ENCODE results near the gene STMN1.
A peak's percentile ranks its signal among the peaks of the same experiment; 100 is the strongest.

The STMN1 gene

GRCh38 chr1:25897754-25898153, 8.5 kb downstream of the STMN1 start:
- peaks cover 89% of the 10 kb centered on the region for H3K36me3 ChIP-seq
- peaks cover 31% of the 10 kb centered on the region for H3K4me1 ChIP-seq
- H4K20me1 ChIP-seq: peaks cover 73% of the 10 kb centered on the region
- TF ChIP-seq Cebpa-rat (IDR thresholded peaks at IDR 0.05): no peak
- no peak overlapping the region for H3K27ac ChIP-seq
- no peaks in the 10 kb centered on the region for H3K9me3 ChIP-seq
- no peak overlapping the region for H3K4me2 ChIP-seq
- H3K27me3 ChIP-seq: no peaks in the 10 kb centered on the region
- H3K9ac ChIP-seq: no peak overlapping the region; the same call in 1 of the 2 replicates
- H3K4me3 ChIP-seq: no peak overlapping the region

GRCh38 chr1:25896266-25896665, 10.0 kb downstream of the STMN1 start:
- Histone ChIP-seq H3K4me1 (peaks cover 19% of the 10 kb centered on the region), H3K4me3 (no peak overlapping the region), H3K4me2 (no peak overlapping the region), H3K9ac (no peak overlapping the region), H3K36me3 (peaks cover 86% of the 10 kb centered on the region), H3K9me3 (no peaks in the 10 kb centered on the region), H4K20me1 (peaks cover 58% of the 10 kb centered on the region), H3K27ac (no peak overlapping the region), H3K27me3 (no peaks in the 10 kb centered on the region)
- no peak for TF ChIP-seq Cebpa-rat (IDR thresholded peaks at IDR 0.05)

- Histone ChIP-seq H3K27ac (no peak overlapping the region), H3K4me3 (no peak overlapping the region), H3K36me3 (peaks cover 84% of the 10 kb centered on the region)
Observed at GRCh38 chr1:25895365-25895990, 10.7 kb downstream of the STMN1 start.

GRCh38 chr1:25893116-25893515, 13.1 kb downstream of the STMN1 start:
- Histone ChIP-seq H3K27ac (no peak overlapping the region), H3K4me2 (no peak overlapping the region), H3K27me3 (no peaks in the 10 kb centered on the region), H3K4me1 (peaks cover 18% of the 10 kb centered on the region), H3K9ac (no peak overlapping the region), H4K20me1 (peaks cover 26% of the 10 kb centered on the region), H3K36me3 (peaks cover 84% of the 10 kb centered on the region), H3K9me3 (no peaks in the 10 kb centered on the region), H3K4me3 (no peak overlapping the region)
- no peak for TF ChIP-seq Cebpa-rat (IDR thresholded peaks at IDR 0.05)

More at GRCh38 chr1:25895365-25895990, 10.7 kb downstream of the STMN1 start:
- Histone ChIP-seq H4K20me1 (peaks cover 50% of the 10 kb centered on the region), H3K9me3 (no peaks in the 10 kb centered on the region), H3K4me2 (peak overlapping the region; percentile 22; the same call in 1 of the 2 replicates), H3K27me3 (no peaks in the 10 kb centered on the region), H3K9ac (no peak overlapping the region), H3K4me1 (peaks cover 18% of the 10 kb centered on the region)
- TF ChIP-seq Cebpa-rat (IDR thresholded peaks at IDR 0.05): no peak

- no peak overlapping the region for H3K4me2 ChIP-seq
- peaks cover 74% of the 10 kb centered on the region for H3K36me3 ChIP-seq
- H3K27me3 ChIP-seq: no peaks in the 10 kb centered on the region
- H3K27ac ChIP-seq: no peak overlapping the region
- peaks cover 11% of the 10 kb centered on the region for H4K20me1 ChIP-seq
- peaks cover 18% of the 10 kb centered on the region for H3K4me1 ChIP-seq
- TF ChIP-seq Cebpa-rat (IDR thresholded peaks at IDR 0.05): no peak
- H3K9me3 ChIP-seq: no peaks in the 10 kb centered on the region
- H3K4me3 ChIP-seq: no peak overlapping the region
- no peak overlapping the region for H3K9ac ChIP-seq
Observed at GRCh38 chr1:25891606-25892005, 14.6 kb downstream of the STMN1 start.

GRCh38 chr1:25890239-25891034, 15.8 kb downstream of the STMN1 start:
- Histone ChIP-seq H3K4me1 (peaks cover 14% of the 10 kb centered on the region), H3K4me2 (no peak overlapping the region), H3K27ac (no peak overlapping the region), H3K9ac (no peak overlapping the region), H3K9me3 (no peaks in the 10 kb centered on the region), H3K4me3 (no peak overlapping the region), H4K20me1 (no peaks in the 10 kb centered on the region), H3K27me3 (no peaks in the 10 kb centered on the region), H3K36me3 (peaks cover 67% of the 10 kb centered on the region)
- no peak for TF ChIP-seq Cebpa-rat (IDR thresholded peaks at IDR 0.05)

GRCh38 chr1:25889470-25889869, 16.7 kb downstream of the STMN1 start:
- TF ChIP-seq Cebpa-rat (IDR thresholded peaks at IDR 0.05): no peak
- Histone ChIP-seq H3K4me2 (no peak overlapping the region), H3K36me3 (peaks cover 67% of the 10 kb centered on the region), H3K27ac (no peak overlapping the region), H3K4me1 (peaks cover 10% of the 10 kb centered on the region), H3K27me3 (no peaks in the 10 kb centered on the region), H3K4me3 (no peak overlapping the region), H4K20me1 (no peaks in the 10 kb centered on the region), H3K9me3 (no peaks in the 10 kb centered on the region), H3K9ac (no peak overlapping the region)

- no peak overlapping the region for H3K4me2 ChIP-seq
- H3K27ac ChIP-seq: no peak overlapping the region
Observed at GRCh38 chr1:25888426-25888987, 17.7 kb downstream of the STMN1 start.

GRCh38 chr1:25885602-25886001, 20.6 kb downstream of the STMN1 start:
- Histone ChIP-seq H3K4me2 (no peak overlapping the region), H3K27me3 (no peaks in the 10 kb centered on the region), H4K20me1 (no peaks in the 10 kb centered on the region), H3K4me1 (no peaks in the 10 kb centered on the region), H3K9me3 (no peaks in the 10 kb centered on the region), H3K36me3 (peaks cover 38% of the 10 kb centered on the region), H3K27ac (no peak overlapping the region), H3K4me3 (no peak overlapping the region), H3K9ac (no peak overlapping the region)
- no peak for TF ChIP-seq Cebpa-rat (IDR thresholded peaks at IDR 0.05)

More at GRCh38 chr1:25888426-25888987, 17.7 kb downstream of the STMN1 start:
- Histone ChIP-seq H3K4me1 (peaks cover 3% of the 10 kb centered on the region), H3K9me3 (no peaks in the 10 kb centered on the region), H3K27me3 (no peaks in the 10 kb centered on the region), H3K36me3 (peaks cover 58% of the 10 kb centered on the region), H4K20me1 (no peaks in the 10 kb centered on the region), H3K4me3 (no peak overlapping the region), H3K9ac (no peak overlapping the region)
- no peak for TF ChIP-seq Cebpa-rat (IDR thresholded peaks at IDR 0.05)

- Histone ChIP-seq H3K4me2 (no peak overlapping the region), H4K20me1 (no peaks in the 10 kb centered on the region), H3K27ac (no peak overlapping the region), H3K9me3 (no peaks in the 10 kb centered on the region), H3K4me1 (no peaks in the 10 kb centered on the region), H3K36me3 (peaks cover 8% of the 10 kb centered on the region; the same call in 1 of the 2 replicates), H3K27me3 (peaks cover 4% of the 10 kb centered on the region; the same call in 1 of the 2 replicates), H3K4me3 (no peak overlapping the region), H3K9ac (no peak overlapping the region)
- TF ChIP-seq Cebpa-rat (IDR thresholded peaks at IDR 0.05): no peak
Observed at GRCh38 chr1:25881266-25881665, 25.0 kb downstream of the STMN1 start.
